IMR-90 (cell line): Measurements from ENCODE around the gene PAX2. TPM values are rescaled to one million over a fixed set of nuclear protein-coding genes. Genes with fewer than 3 reads are reported as not detected.

ENCODE experiments used
- ATAC-seq: fragments of 200-7000 bp; cut with Tn5 transposase; 2 replicates; pipeline ENCODE4 v1.9.1; 2020; ENCODE audit warnings: low read depth, mild to moderate bottlenecking, moderate library complexity
- BruUV-seq: library from RNA; stranded (reverse); fragments of 400-500 nt; replicated peaks from 2 replicates; lab custom pipeline; 2021; lab: Mats Ljungman, UMichigan
- CTCF ChIA-PET: fragments of 300-600 bp; formaldehyde crosslinking; extraction: SDS; loops from one replicate; lab custom pipeline; 2021; ENCODE audit warnings: antibody characterized with exemption; lab: Yijun Ruan, JAX
- POLR2A ChIA-PET: fragments of 300-600 bp; sonication (Branson Sonifier 250); formaldehyde crosslinking; loops from one replicate; lab custom pipeline; 2022; ENCODE audit warnings: antibody characterized with exemption; ENCODE audit not compliant: unreplicated experiment; lab: Charles Lee
- DNase-seq: peaks from one replicate; pipeline ENCODE4 v3.0.0; 2013
- H2AFZ ChIP-seq: replicated peaks from 2 replicates; pipeline ENCODE3; 2013; ENCODE audit warnings: low read length, mild to moderate bottlenecking; ENCODE audit not compliant: poor library complexity
- H2AK5ac ChIP-seq: 2 replicates; pipeline ENCODE4 v1.6.1; 2013; ENCODE audit warnings: low read depth, low read length, inconsistent platforms
- H2AK9ac ChIP-seq: replicated peaks from 2 replicates; pipeline ENCODE3; 2013; ENCODE audit warnings: mild to moderate bottlenecking, low read depth, low read length, moderate library complexity; ENCODE audit not compliant: poor library complexity
- H2BK120ac ChIP-seq: 2 replicates; pipeline ENCODE4 v1.6.1; 2013; ENCODE audit warnings: low read depth, low read length, inconsistent platforms
- H2BK15ac ChIP-seq: 3 replicates; pipeline ENCODE4 v1.6.1; 2013; ENCODE audit warnings: low read depth, low read length, inconsistent platforms
- H2BK20ac ChIP-seq: 2 replicates; pipeline ENCODE4 v1.6.1; 2013; ENCODE audit warnings: low read depth, mild to moderate bottlenecking, inconsistent platforms, low read length, moderate library complexity
- H2BK5ac ChIP-seq: 2 replicates; pipeline ENCODE4 v1.6.1; 2013; ENCODE audit warnings: mild to moderate bottlenecking, low read depth, low read length, inconsistent platforms; ENCODE audit not compliant: poor library complexity, severe bottlenecking
- H3K14ac ChIP-seq: replicated peaks from 2 replicates; pipeline ENCODE4 v1.6.1; 2013; ENCODE audit warnings: low read depth, low read length, inconsistent platforms
- H3K18ac ChIP-seq: 2 replicates; pipeline ENCODE4 v1.6.1; 2013; ENCODE audit warnings: low read depth, low read length, control low read depth
- H3K23ac ChIP-seq: 2 replicates; pipeline ENCODE4 v1.6.1; 2013; ENCODE audit warnings: low read depth, low read length, inconsistent platforms
- H3K27ac ChIP-seq: 2 replicates; pipeline ENCODE4 v1.5.1; 2013; ENCODE audit warnings: mild to moderate bottlenecking, control low read depth, low read length; ENCODE audit not compliant: insufficient read depth
- H3K27me3 ChIP-seq: 2 replicates; pipeline ENCODE4 v1.6.1; 2013; ENCODE audit warnings: low read length; ENCODE audit not compliant: control insufficient read depth, insufficient read depth
- H3K36me3 ChIP-seq: 2 replicates; pipeline ENCODE4 v1.6.1; 2013; ENCODE audit warnings: low read length, mixed read lengths; ENCODE audit not compliant: control insufficient read depth, insufficient read depth
- H3K4ac ChIP-seq: 2 replicates; pipeline ENCODE4 v1.6.1; 2013; ENCODE audit warnings: low read depth, low read length, inconsistent platforms
- H3K4me1 ChIP-seq: 2 replicates; pipeline ENCODE4 v1.6.1; 2013; ENCODE audit warnings: low read length, mixed read lengths; ENCODE audit not compliant: control insufficient read depth, insufficient read depth
- H3K4me2 ChIP-seq: 2 replicates; pipeline ENCODE4 v1.6.1; 2013; ENCODE audit warnings: low read depth, mild to moderate bottlenecking, control low read depth, low read length, moderate library complexity
- H3K4me3 ChIP-seq: 2 replicates; pipeline ENCODE4 v1.5.1; 2013; ENCODE audit warnings: low read depth, mild to moderate bottlenecking, control low read depth, low read length, moderate library complexity; ENCODE audit not compliant: insufficient read depth
- H3K56ac ChIP-seq: 2 replicates; pipeline ENCODE4 v1.6.1; 2013; ENCODE audit warnings: low read length, inconsistent platforms; ENCODE audit not compliant: insufficient read depth; ENCODE audit errors: extremely low read depth
- H3K79me1 ChIP-seq, 2 experiments: 2 replicates each; pipeline ENCODE4 v1.6.1; 2013; ENCODE audit warnings: low read length in 2 of 2, inconsistent platforms in 1 of 2, low read depth in 1 of 2
- H3K9ac ChIP-seq: 2 replicates; pipeline ENCODE4 v1.6.1; 2013; ENCODE audit warnings: low read depth, low read length, control low read depth
- H3K9me1 ChIP-seq: 2 replicates; pipeline ENCODE4 v1.6.1; 2013; ENCODE audit warnings: low read length, inconsistent platforms; ENCODE audit not compliant: insufficient read depth
- H3K9me3 ChIP-seq: 2 replicates; pipeline ENCODE4 v1.6.1; 2013; ENCODE audit warnings: low read length; ENCODE audit not compliant: control insufficient read depth, insufficient read depth
- H4K20me1 ChIP-seq: 2 replicates; pipeline ENCODE4 v1.6.1; 2013; ENCODE audit warnings: low read length, inconsistent platforms; ENCODE audit not compliant: insufficient read depth
- H4K5ac ChIP-seq: 2 replicates; pipeline ENCODE4 v1.6.1; 2013; ENCODE audit warnings: mild to moderate bottlenecking, low read depth, low read length, control low read depth
- H4K8ac ChIP-seq, 2 experiments: 2 replicates each; pipeline ENCODE4 v1.6.1; 2013; ENCODE audit warnings: low read depth in 2 of 2, low read length in 2 of 2, control low read depth in 1 of 2, inconsistent platforms in 1 of 2
- H4K91ac ChIP-seq: 2 replicates; pipeline ENCODE4 v1.6.1; 2013; ENCODE audit warnings: low read depth, low read length, inconsistent platforms; ENCODE audit not compliant: insufficient read depth
- CEBPB ChIP-seq: IDR thresholded peaks from 2 replicates; pipeline ENCODE4 v1.6.1; 2012; ENCODE audit warnings: low read depth, low read length, improper control_type of control experiment
- CHD1 ChIP-seq: IDR thresholded peaks from 2 replicates; pipeline ENCODE4 v1.6.1; 2012; ENCODE audit warnings: low read depth, low read length, improper control_type of control experiment
- MAFK ChIP-seq: IDR thresholded peaks from 2 replicates; pipeline ENCODE4 v1.6.1; 2012; ENCODE audit warnings: low read depth, low read length, improper control_type of control experiment
- NFE2L2 ChIP-seq: fragments of 150-350 bp; IDR thresholded peaks from 2 replicates; pipeline ENCODE4 v1.6.1; 2016; ENCODE audit warnings: low read depth, mild to moderate bottlenecking, low read length
- RAD21 ChIP-seq: IDR thresholded peaks from 2 replicates; pipeline ENCODE4 v1.6.1; 2012; ENCODE audit warnings: low read length, improper control_type of control experiment
- SMC3 ChIP-seq: fragments of 150-350 bp; IDR thresholded peaks from 2 replicates; pipeline ENCODE4 v1.6.1; 2016; ENCODE audit warnings: low read depth, mild to moderate bottlenecking, antibody characterized with exemption, low read length, moderate library complexity
- WGBS, 2 experiments: methylation state at CpG; one replicate each; pipeline versions ENCODE4 v1.1.5 to v1.1.7; 2013; ENCODE audit warnings: missing lambda C conversion rate in 2 of 2; ENCODE audit not compliant: insufficient read length in 1 of 2; ENCODE audit errors: extremely low coverage in 2 of 2; 5-methylcytosine and 5-hydroxymethylcytosine counted together
- dilution Hi-C: fragments of 300-500 bp; cut with HindIII; formaldehyde crosslinking; loops from one replicate; pipeline ENCODE4 v1.14.3; 2018; ENCODE audit warnings: low sequenced_read_pairs; ENCODE audit not compliant: unreplicated experiment
- in situ Hi-C: fragments of 300-500 bp; cut with MboI; formaldehyde crosslinking; loops from 3 replicates; pipeline ENCODE4 v1.14.3; 2019; ENCODE audit warnings: low sequenced_read_pairs, inconsistent platforms, mixed read lengths
- intact Hi-C: fragments of 100-400 bp; cut with micrococcal nuclease; formaldehyde crosslinking; loops from 2 replicates; pipeline ENCODE4 v1.10.0; 2022
- polyA plus RNA-seq, 3 experiments: library from polyadenylated mRNA; depleted of rRNA; stranded (reverse); fragments of >200 nt; gene quantifications; 2 replicates each; pipeline ENCODE4 v1.2.3, GENCODE V29; 2012; ENCODE audit warnings: low replicate concordance in 1 of 3
- total RNA-seq: library from RNA; depleted of rRNA; stranded (reverse); fragments of >200 nt; gene quantifications from 2 replicates; pipeline ENCODE4 v1.2.3, GENCODE V29; 2012
- TF ChIP-seq, protein P1 (sequence below): conservative IDR thresholded peaks from 2 replicates; pipeline ENCODE4 v1.5.1; 2012; ENCODE audit warnings: mild to moderate bottlenecking, low read depth, low read length, improper control_type of control experiment
- TF ChIP-seq, protein P2 (sequence below): fragments of 150-350 bp; IDR thresholded peaks from 2 replicates; pipeline ENCODE4 v1.6.1; 2017; ENCODE audit warnings: mild to moderate bottlenecking, antibody characterized with exemption, low read length, low read depth

PAX2 gene
- total and polyA plus RNA-seq, 2 of the 4 experiments (the other 2 are of a cell fraction), result not detected

DNA sequence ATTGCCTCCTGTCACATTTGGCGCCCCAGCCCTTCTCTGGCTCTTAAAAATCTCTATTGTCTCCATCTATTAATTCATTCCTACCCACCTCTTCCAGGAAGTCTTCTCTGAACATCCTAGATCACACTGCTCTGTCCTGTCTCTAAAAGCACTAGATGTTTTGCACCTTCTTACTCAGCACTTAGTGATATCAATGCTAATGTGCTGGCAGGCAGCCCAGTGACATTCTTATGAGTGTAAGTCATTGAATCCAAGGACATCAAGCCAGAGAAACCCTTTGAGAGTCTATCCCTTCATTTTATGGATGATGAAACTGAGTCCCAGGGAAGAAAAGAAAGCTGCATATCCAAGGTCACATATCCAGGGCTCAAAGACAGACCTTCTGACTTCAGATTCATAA, 48.3 kb upstream of the PAX2 start:
- intact Hi-C loops, result no loop called here
- no peak overlapping the region for H3K4me2 ChIP-seq
- no peaks in the 10 kb centered on the region for H3K36me3 ChIP-seq
- H3K9ac ChIP-seq, result no peak overlapping the region
- no peak overlapping the region for H2AK9ac ChIP-seq
- H2BK20ac ChIP-seq, result no peak overlapping the region
- no peak overlapping the region for H3K23ac ChIP-seq
- 20% methylated on average over 1 of the region's 1 CpG; no CpG with 5 or more reads in 1 of the 2 experiments for WGBS, 2 experiments
- H3K27ac ChIP-seq, result no peak overlapping the region
- no TSS peak for BruUV-seq
- no peaks in the 10 kb centered on the region for H4K20me1 ChIP-seq
- no peak overlapping the region for H3K4ac ChIP-seq
- no peak overlapping the region for H2AK5ac ChIP-seq
- ATAC-seq, result no peak
- H3K4me1 ChIP-seq, result no peaks in the 10 kb centered on the region
- H3K27me3 ChIP-seq, result peaks cover 15% of the 10 kb centered on the region
- no peaks in the 10 kb centered on the region for H3K9me3 ChIP-seq
- H3K18ac ChIP-seq, result no peak overlapping the region
- H2BK120ac ChIP-seq, result no peak overlapping the region
- H3K14ac ChIP-seq, result no peak overlapping the region
- dilution Hi-C loops, result no loop called here
- DNase-seq, result peak; percentile 55
- H2BK15ac ChIP-seq, result no peak overlapping the region
- no peaks in the 10 kb centered on the region for H3K79me1 ChIP-seq
- TF ChIP-seq SMC3 (no peak), MAFK (no peak), NFE2L2 (no peak), CHD1 (no peak), CEBPB (no peak), RAD21 (no peak)
- TF ChIP-seq, protein P1, sequence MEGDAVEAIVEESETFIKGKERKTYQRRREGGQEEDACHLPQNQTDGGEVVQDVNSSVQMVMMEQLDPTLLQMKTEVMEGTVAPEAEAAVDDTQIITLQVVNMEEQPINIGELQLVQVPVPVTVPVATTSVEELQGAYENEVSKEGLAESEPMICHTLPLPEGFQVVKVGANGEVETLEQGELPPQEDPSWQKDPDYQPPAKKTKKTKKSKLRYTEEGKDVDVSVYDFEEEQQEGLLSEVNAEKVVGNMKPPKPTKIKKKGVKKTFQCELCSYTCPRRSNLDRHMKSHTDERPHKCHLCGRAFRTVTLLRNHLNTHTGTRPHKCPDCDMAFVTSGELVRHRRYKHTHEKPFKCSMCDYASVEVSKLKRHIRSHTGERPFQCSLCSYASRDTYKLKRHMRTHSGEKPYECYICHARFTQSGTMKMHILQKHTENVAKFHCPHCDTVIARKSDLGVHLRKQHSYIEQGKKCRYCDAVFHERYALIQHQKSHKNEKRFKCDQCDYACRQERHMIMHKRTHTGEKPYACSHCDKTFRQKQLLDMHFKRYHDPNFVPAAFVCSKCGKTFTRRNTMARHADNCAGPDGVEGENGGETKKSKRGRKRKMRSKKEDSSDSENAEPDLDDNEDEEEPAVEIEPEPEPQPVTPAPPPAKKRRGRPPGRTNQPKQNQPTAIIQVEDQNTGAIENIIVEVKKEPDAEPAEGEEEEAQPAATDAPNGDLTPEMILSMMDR, result no peak
- TF ChIP-seq, protein P2, sequence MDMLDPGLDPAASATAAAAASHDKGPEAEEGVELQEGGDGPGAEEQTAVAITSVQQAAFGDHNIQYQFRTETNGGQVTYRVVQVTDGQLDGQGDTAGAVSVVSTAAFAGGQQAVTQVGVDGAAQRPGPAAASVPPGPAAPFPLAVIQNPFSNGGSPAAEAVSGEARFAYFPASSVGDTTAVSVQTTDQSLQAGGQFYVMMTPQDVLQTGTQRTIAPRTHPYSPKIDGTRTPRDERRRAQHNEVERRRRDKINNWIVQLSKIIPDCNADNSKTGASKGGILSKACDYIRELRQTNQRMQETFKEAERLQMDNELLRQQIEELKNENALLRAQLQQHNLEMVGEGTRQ, result no peak
- no peak overlapping the region for H3K4me3 ChIP-seq
- ChIA-PET CTCF (no interaction called here), POLR2A (no interaction called here)
- no peak overlapping the region for H2BK5ac ChIP-seq
- H3K9me1 ChIP-seq, result no peaks in the 10 kb centered on the region
- in situ Hi-C loops, result no loop called here
- no peak overlapping the region for H4K8ac ChIP-seq
- H4K5ac ChIP-seq, result no peak overlapping the region
- no peak overlapping the region for H3K56ac ChIP-seq
- H4K91ac ChIP-seq, result no peak overlapping the region
- no peak overlapping the region for H2AFZ ChIP-seq
